SK-N-SH (cell line): Measurements from ENCODE around the gene HSD17B7. TPM values are rescaled to one million over a fixed set of nuclear protein-coding genes. Genes with fewer than 3 reads are reported as not detected.

Source experiments
- CTCF ChIA-PET: fragments of 300-600, 350-600 bp; formaldehyde crosslinking; extraction: SDS; loops from one replicate; lab custom pipeline; 2021; lab: Yijun Ruan, JAX
- POLR2A ChIA-PET: fragments of 350-600 bp; sonication (Branson Sonifier 250); formaldehyde crosslinking; extraction: SDS; loops from one replicate; lab custom pipeline; 2020; ENCODE audit warnings: antibody characterized with exemption, inconsistent platforms; lab: Yijun Ruan, JAX
- DNase-seq: peaks from one replicate; pipeline ENCODE4 v3.0.0; 2012
- H2AFZ ChIP-seq: fragments of 200-600 bp; sonication (generic); 2 replicates; pipeline ENCODE4 v1.8.1; 2016; ENCODE audit warnings: antibody characterized with exemption, mild to moderate bottlenecking, low read depth
- H3F3A ChIP-seq: fragments of 200-600 bp; sonication (generic); replicated peaks from 2 replicates; pipeline ENCODE3; 2016; ENCODE audit warnings: antibody characterized with exemption, mild to moderate bottlenecking; ENCODE audit not compliant: insufficient read depth
- H3K27ac ChIP-seq, 2 experiments: fragments of 200-500 bp in 1 of 2; fragments of 200-600 bp in 1 of 2; sonication (Bioruptor generic) in 1 of 2; sonication (generic), shearing (Covaris generic) in 1 of 2; 2 replicates each; pipeline versions ENCODE4 v1.5.1 to v1.6.1; 2014 to 2016; ENCODE audit warnings: low read depth in 2 of 2, inconsistent platforms in 1 of 2, low read length in 1 of 2, mild to moderate bottlenecking in 1 of 2, mixed read lengths in 1 of 2
- H3K27me3 ChIP-seq: fragments of 200-600 bp; sonication (generic), shearing (Covaris generic); 2 replicates; pipeline ENCODE4 v1.6.1; 2016; ENCODE audit warnings: mixed run types; ENCODE audit not compliant: insufficient read depth
- H3K36me3 ChIP-seq, 2 experiments: fragments of 200-500 bp in 1 of 2; fragments of 200-600 bp in 1 of 2; sonication (Bioruptor generic) in 1 of 2; sonication (generic) in 1 of 2; replicated peaks in 1 of 2; 2 replicates each; pipeline versions ENCODE3 to v1.5.1; 2014 to 2016; ENCODE audit warnings: low read length in 1 of 2, mild to moderate bottlenecking in 1 of 2; ENCODE audit not compliant: insufficient read depth in 2 of 2, control insufficient read depth in 1 of 2
- H3K4me1 ChIP-seq, 2 experiments: fragments of 200-500 bp in 1 of 2; fragments of 200-600 bp in 1 of 2; sonication (Bioruptor generic) in 1 of 2; sonication (generic), shearing (Covaris generic) in 1 of 2; 2 replicates each; pipeline versions ENCODE4 v1.5.1 to v1.6.1; 2014 to 2016; ENCODE audit warnings: low read depth in 1 of 2, low read length in 1 of 2, mixed run types in 1 of 2; ENCODE audit not compliant: insufficient read depth in 2 of 2, control insufficient read depth in 1 of 2
- H3K4me2 ChIP-seq: fragments of 200-600 bp; sonication (generic), shearing (Covaris generic); 2 replicates; pipeline ENCODE4 v1.6.1; 2017; ENCODE audit warnings: mixed run types
- H3K4me3 ChIP-seq, 2 experiments: fragments of 200-500 bp in 1 of 2; fragments of 200-600 bp in 1 of 2; sonication (Bioruptor generic) in 1 of 2; sonication (generic), shearing (Covaris generic) in 1 of 2; 2 replicates each; pipeline versions ENCODE4 v1.5.1 to v1.8.1; 2014 to 2016; ENCODE audit warnings: low read depth in 2 of 2, inconsistent platforms in 1 of 2, low read length in 1 of 2, mild to moderate bottlenecking in 1 of 2, mixed read lengths in 1 of 2, moderate library complexity in 1 of 2
- H3K79me2 ChIP-seq: fragments of 200-600 bp; sonication (generic); 2 replicates; pipeline ENCODE4 v1.8.1; 2017; ENCODE audit warnings: mild to moderate bottlenecking; ENCODE audit not compliant: insufficient read depth
- H3K9ac ChIP-seq: fragments of 200-600 bp; sonication (generic); 2 replicates; pipeline ENCODE4 v1.6.1; 2017; ENCODE audit warnings: mixed run types
- H3K9me2 ChIP-seq: fragments of 200-600 bp; sonication (generic); 2 replicates; pipeline ENCODE4 v1.6.1; 2017; ENCODE audit warnings: mixed run types
- H3K9me3 ChIP-seq: fragments of 200-600 bp; sonication (generic); 2 replicates; pipeline ENCODE4 v1.6.1; 2017; ENCODE audit warnings: mixed run types, mild to moderate bottlenecking, moderate library complexity
- H4K20me1 ChIP-seq: fragments of 200-600 bp; sonication (generic); 2 replicates; pipeline ENCODE4 v1.6.1; 2017; ENCODE audit warnings: mild to moderate bottlenecking, mixed run types; ENCODE audit not compliant: insufficient read depth
- CHD2 ChIP-seq: fragments of 150-350 bp; IDR thresholded peaks from 2 replicates; pipeline ENCODE4 v1.6.1; 2018; ENCODE audit warnings: low read length; ENCODE audit not compliant: partially characterized antibody
- CTCF ChIP-seq: fragments of 200-600 bp; sonication (generic); IDR thresholded peaks from 2 replicates; pipeline ENCODE4 v1.6.1; 2017; ENCODE audit warnings: antibody characterized with exemption, mild to moderate bottlenecking, moderate library complexity
- ELF1 ChIP-seq: IDR thresholded peaks from 2 replicates; pipeline ENCODE4 v1.4.0; 2012
- FOSL2 ChIP-seq: IDR thresholded peaks from 2 replicates; pipeline ENCODE4 v1.4.0; 2012; ENCODE audit warnings: low read depth, mild to moderate bottlenecking, moderate library complexity, borderline replicate concordance
- FOXM1 ChIP-seq: IDR thresholded peaks from 2 replicates; pipeline ENCODE4 v1.4.0; 2012; ENCODE audit warnings: low read depth, mild to moderate bottlenecking
- GABPA ChIP-seq: IDR thresholded peaks from 2 replicates; pipeline ENCODE4 v1.4.0; 2012; ENCODE audit warnings: low read depth, mild to moderate bottlenecking
- MEF2A ChIP-seq: IDR thresholded peaks from 2 replicates; pipeline ENCODE4 v1.4.0; 2012; ENCODE audit warnings: low read depth, borderline replicate concordance
- NFIC ChIP-seq: IDR thresholded peaks from 2 replicates; pipeline ENCODE4 v1.4.0; 2012; ENCODE audit warnings: borderline replicate concordance
- REST ChIP-seq: IDR thresholded peaks from 2 replicates; pipeline ENCODE4 v1.6.1; 2012; ENCODE audit warnings: mild to moderate bottlenecking, low read depth, low read length, moderate library complexity
- TEAD4 ChIP-seq: IDR thresholded peaks from 2 replicates; pipeline ENCODE4 v1.4.0; 2012; ENCODE audit warnings: mild to moderate bottlenecking, borderline replicate concordance; ENCODE audit not compliant: insufficient read depth
- USF1 ChIP-seq: IDR thresholded peaks from 2 replicates; pipeline ENCODE4 v1.4.0; 2012; ENCODE audit warnings: low read depth, borderline replicate concordance
- YY1 ChIP-seq: IDR thresholded peaks from 2 replicates; pipeline ENCODE4 v1.4.0; 2012; ENCODE audit warnings: low read depth, mild to moderate bottlenecking
- ZBTB33 ChIP-seq: IDR thresholded peaks from 2 replicates; pipeline ENCODE4 v1.4.0; 2012; ENCODE audit warnings: low read depth, borderline replicate concordance
- WGBS: methylation state at CpG from one replicate; pipeline ENCODE4 v1.1.6; 2017; ENCODE audit warnings: low lambda C conversion rate; 5-methylcytosine and 5-hydroxymethylcytosine counted together
- polyA plus RNA-seq, 3 experiments: library from polyadenylated mRNA; depleted of rRNA; stranded (reverse); fragments of >200 nt; gene quantifications; 2 replicates each; pipeline ENCODE4 v1.2.3, GENCODE V29; 2012

The HSD17B7 gene
- polyA plus RNA-seq, 1 of the 3 experiments (the other 2 are of a cell fraction) = 14.5 TPM

GRCh38 chr1:162755306-162755705, 35.2 kb upstream of the HSD17B7 start:
- Histone ChIP-seq H3K27ac (no peak overlapping the region), H3K9me2 (no peaks in the 10 kb centered on the region), H4K20me1 (no peaks in the 10 kb centered on the region), H3K4me1 (peaks cover 0 to 29% of the 10 kb centered on the region in 2 experiments; a peak in 1 of 4 replicates), H3K79me2 (peaks cover 3% of the 10 kb centered on the region; the same call in 1 of the 2 replicates), H2AFZ (no peak overlapping the region), H3F3A (peaks cover 3% of the 10 kb centered on the region), H3K36me3 (peaks cover 69 to 77% of the 10 kb centered on the region in 2 experiments), H3K9me3 (no peaks in the 10 kb centered on the region), H3K4me2 (no peak overlapping the region), H3K4me3 (no peak overlapping the region), H3K9ac (no peak overlapping the region), H3K27me3 (no peaks in the 10 kb centered on the region)
- DNase-seq = no peak
- TF ChIP-seq YY1 (no peak), NFIC (no peak), REST (no peak), FOSL2 (no peak), MEF2A (no peak), ZBTB33 (no peak), GABPA (no peak), CHD2 (no peak), USF1 (no peak), TEAD4 (no peak), FOXM1 (no peak), CTCF (no peak), ELF1 (no peak)
- 76% methylated on average over 3 of the region's 3 CpGs for WGBS
- ChIA-PET CTCF (no interaction called here), POLR2A (no interaction called here)
